Right lobe of liver (tissue), 4 donors: ENCODE data around the gene SV2C.

ENCODE experiments used
- CTCF ChIP-seq, 4 donors: fragments of 200-600 bp in 3 of 4; fragments of 450-650 bp in 1 of 4; IDR thresholded peaks; one replicate each; pipeline versions ENCODE4 v1.5.1 to v1.8.0; 2016 to 2022; ENCODE audit warnings: antibody characterized with exemption in 4 of 4, mild to moderate bottlenecking in 2 of 4
- POLR2A ChIP-seq: fragments of 450-650 bp; IDR thresholded peaks from one replicate; pipeline ENCODE4 v1.6.1; 2017; ENCODE audit warnings: antibody characterized with exemption, mild to moderate bottlenecking
- donor health status: DM: no; HTN: no; CAD: no.
- donor health status: DM: no; HTN: no; CAD: no.
- donor health status: DM: no; HTN: yes; CAD: no.

DNA sequence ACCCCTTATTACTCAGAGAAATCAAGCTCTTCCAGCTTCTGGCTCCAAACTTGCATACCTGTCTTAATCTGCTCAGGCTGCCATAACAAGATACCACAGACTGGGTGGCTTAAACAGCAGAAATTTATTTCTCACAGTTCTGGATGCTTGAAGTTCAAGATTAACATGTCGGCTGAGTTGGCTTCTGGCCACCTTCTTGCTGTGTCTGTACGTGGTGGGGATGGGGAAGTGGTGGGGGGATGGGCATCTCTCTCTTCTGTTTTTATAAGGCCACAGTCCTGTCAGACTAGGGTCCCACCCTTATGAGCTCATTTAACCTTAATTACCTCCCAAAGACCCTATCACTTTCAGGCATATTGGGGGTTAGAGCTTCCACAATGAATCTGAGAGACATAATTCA, 140.5 kb downstream of the SV2C start:
- TF ChIP-seq POLR2A: no peak
- TF ChIP-seq CTCF (IDR thresholded peaks at IDR 0.05): no peak
